Measurements from ENCODE around the gene PET100.

PET100 gene

DNA sequence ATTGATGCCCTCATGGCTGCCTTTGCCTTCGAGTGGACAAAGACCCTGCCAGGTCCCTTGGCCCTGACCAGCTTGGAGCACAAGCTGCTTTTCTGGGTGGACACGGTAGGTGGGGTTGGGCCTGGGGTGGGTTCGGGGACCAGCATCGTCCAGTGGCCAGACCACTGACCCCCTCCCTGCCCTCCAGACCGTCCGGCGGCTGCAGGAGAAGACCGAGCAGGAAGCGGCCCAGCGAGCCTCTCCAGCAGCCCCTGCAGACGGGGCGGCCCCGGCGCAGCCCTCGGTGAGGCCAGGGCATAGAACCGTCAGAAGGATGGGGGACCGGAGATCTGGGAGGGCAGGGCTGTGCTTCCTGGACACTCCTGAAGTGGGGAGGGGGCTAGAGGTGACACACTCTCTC, 23.3 kb upstream of the PET100 start:
- Mint-ChIP-seq H3K4me3 (no peak overlapping the region), H3K27me3 (peaks cover 23% of the 10 kb centered on the region), H3K36me3 (no peaks in the 10 kb centered on the region), H3K9me3 (no peaks in the 10 kb centered on the region), H3K4me1 (peaks cover 18% of the 10 kb centered on the region), H3K27ac (no peak overlapping the region)
- no peak for DNase-seq
- CTCF ChIA-PET = interaction anchor here (1.0 kb wide), 1 partner anchor 38 kb away, joined by 5 read pairs; no protein-coding TSS in a partner anchor

DNA sequence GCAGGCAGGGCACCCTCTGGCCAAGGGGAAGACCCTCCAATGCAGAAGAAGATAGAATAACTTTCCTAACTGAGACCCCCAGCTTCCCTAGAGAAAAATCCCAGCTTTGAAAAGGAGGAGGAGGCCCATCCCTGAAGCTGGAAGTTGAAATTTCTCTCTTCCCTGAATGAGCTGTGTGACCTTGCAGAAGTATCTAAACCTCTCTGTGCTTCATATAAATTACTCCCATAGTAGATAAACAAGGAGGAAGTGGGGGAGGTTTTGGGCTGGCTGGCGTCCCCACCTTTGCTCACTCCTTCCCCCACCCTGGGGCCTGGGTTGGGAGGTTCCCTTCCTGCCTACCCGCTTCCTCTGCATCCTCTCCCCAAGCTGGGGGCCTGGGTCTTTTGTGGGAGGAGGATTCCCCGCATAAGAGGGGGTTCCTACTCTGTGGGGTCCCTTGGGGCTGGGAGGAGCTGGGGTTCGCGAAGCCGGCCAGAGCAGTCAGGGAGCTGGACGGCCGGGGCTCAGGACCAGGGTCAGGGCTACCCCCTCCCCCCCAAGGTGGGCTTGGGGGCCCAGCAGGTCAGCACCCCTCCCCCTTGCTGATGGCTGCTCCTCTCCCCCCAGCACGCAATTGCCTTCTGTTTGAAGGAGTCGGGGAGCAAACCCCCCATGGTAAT, 22.2 kb upstream of the PET100 start:
- H3K9me3 Mint-ChIP-seq = no peaks in the 10 kb centered on the region
- CTCF ChIA-PET = no interaction called here
- peaks cover 23% of the 10 kb centered on the region for H3K27me3 Mint-ChIP-seq
- peaks cover 18% of the 10 kb centered on the region for H3K4me1 Mint-ChIP-seq
- no peak for DNase-seq
- no peak overlapping the region for H3K4me3 Mint-ChIP-seq
- H3K27ac Mint-ChIP-seq = no peak overlapping the region
- H3K36me3 Mint-ChIP-seq = no peaks in the 10 kb centered on the region

DNA sequence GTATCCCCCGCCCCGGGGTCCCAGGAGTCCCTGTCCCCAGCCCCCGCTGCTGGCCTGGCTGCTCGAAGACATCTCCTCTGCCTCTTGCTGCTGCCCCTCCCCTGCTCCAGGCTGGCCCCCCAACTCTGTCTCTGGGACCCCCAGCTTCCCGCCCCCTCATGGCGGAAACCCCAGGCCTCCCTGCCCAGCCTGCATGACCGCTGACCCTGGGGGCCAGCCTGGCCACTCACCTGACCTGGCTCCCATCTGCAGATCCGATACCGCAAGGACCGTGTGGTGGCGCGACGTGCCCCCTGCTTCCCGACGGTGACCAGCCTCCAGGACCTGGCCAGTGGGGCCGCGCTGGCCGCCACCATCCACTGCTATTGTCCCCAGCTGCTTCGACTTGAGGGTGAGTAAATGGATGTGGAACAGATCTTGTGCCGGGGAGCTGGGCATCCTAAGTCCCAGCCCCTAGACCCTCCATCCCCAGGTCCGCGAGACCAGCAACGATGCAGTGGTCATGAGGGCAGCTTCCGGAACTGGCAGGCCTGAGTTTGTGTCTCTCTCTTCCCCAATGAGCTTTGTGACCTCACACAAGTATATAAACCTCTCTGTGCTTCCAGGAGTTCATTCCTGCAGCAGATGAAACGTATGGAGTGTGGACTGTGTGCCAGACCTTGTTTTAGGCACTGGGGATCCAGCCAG, 21.6 kb upstream of the PET100 start:
- Mint-ChIP-seq H3K27me3 (peaks cover 23% of the 10 kb centered on the region), H3K36me3 (no peaks in the 10 kb centered on the region), H3K4me1 (peaks cover 18% of the 10 kb centered on the region), H3K4me3 (no peak overlapping the region), H3K27ac (no peak overlapping the region), H3K9me3 (no peaks in the 10 kb centered on the region)
- no peak for DNase-seq
- CTCF ChIA-PET = no interaction called here

DNA sequence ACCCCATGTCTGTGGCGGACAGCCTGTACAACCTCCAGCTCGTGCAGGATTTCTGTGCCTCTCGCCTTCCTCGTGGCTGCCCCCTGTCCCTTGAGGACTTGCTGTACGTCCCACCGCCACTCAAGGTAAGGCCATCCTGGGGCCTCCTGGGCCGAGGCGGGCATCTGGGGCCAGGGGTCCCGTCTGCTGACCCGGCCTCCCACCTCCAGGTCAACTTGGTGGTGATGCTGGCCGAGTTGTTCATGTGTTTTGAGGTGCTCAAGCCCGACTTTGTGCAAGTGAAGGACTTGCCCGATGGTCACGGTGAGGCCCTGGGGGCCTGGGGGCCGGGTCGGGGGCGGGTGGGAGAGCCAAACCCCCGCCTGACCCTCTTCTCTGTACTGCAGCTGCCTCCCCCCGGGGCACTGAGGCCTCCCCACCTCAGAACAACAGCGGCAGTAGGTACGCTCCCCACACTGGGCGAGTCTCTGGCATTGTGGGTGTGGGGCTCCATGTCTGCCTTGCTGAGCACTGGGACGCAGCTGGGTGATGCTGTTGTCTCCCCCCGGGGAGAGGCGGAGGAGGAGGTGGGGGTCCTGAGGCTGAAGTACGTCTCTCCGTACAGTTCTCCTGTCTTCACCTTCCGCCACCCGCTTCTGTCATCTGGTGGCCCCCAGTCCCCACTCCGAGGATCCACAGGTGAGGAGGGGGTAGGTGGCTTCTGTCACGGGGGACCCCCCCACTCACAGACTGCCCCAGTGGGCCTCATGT, 18.9 kb upstream of the PET100 start:
- CTCF ChIA-PET = no interaction called here
- H3K9me3 Mint-ChIP-seq = no peaks in the 10 kb centered on the region
- no peak for DNase-seq
- H3K27me3 Mint-ChIP-seq = peaks cover 1% of the 10 kb centered on the region
- H3K27ac Mint-ChIP-seq = no peak overlapping the region
- H3K4me1 Mint-ChIP-seq = peaks cover 16% of the 10 kb centered on the region
- no peak overlapping the region for H3K4me3 Mint-ChIP-seq
- H3K36me3 Mint-ChIP-seq = no peaks in the 10 kb centered on the region

DNA sequence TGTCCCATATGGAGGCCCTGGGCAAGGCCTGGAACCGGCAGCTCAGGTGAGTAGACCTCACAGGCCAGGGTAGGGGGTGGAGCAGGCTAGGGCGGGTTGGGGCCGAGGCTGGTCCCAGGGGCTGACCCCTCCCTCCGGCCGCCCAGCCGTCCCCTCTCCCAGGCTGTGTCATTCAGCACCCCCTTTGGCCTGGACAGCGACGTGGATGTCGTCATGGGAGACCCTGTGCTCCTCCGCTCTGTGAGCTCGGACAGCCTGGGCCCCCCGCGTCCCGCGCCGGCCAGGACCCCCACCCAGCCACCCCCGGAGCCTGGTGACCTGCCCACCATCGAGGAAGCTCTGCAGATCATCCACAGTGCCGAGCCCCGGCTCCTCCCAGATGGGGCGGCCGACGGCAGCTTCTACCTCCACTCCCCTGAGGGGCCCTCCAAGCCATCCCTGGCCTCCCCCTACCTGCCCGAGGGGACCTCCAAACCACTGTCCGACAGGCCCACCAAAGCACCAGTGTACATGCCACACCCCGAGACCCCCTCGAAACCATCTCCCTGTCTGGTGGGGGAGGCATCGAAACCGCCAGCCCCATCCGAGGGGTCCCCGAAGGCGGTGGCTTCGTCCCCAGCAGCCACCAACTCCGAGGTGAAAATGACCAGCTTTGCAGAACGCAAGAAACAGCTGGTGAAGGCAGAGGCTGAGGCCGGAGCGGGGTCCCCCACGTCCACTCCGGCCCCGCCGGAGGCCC, 17.9 kb upstream of the PET100 start:
- CTCF ChIA-PET = interaction anchor here (0.6 kb wide), 1 partner anchor 593 kb away, joined by 3 read pairs; no protein-coding TSS in a partner anchor
- H3K4me1 Mint-ChIP-seq = peaks cover 12% of the 10 kb centered on the region
- H3K27ac Mint-ChIP-seq = no peak overlapping the region
- H3K27me3 Mint-ChIP-seq = no peaks in the 10 kb centered on the region
- no peak overlapping the region for H3K4me3 Mint-ChIP-seq
- no peaks in the 10 kb centered on the region for H3K36me3 Mint-ChIP-seq
- no peak for DNase-seq
- no peaks in the 10 kb centered on the region for H3K9me3 Mint-ChIP-seq

DNA sequence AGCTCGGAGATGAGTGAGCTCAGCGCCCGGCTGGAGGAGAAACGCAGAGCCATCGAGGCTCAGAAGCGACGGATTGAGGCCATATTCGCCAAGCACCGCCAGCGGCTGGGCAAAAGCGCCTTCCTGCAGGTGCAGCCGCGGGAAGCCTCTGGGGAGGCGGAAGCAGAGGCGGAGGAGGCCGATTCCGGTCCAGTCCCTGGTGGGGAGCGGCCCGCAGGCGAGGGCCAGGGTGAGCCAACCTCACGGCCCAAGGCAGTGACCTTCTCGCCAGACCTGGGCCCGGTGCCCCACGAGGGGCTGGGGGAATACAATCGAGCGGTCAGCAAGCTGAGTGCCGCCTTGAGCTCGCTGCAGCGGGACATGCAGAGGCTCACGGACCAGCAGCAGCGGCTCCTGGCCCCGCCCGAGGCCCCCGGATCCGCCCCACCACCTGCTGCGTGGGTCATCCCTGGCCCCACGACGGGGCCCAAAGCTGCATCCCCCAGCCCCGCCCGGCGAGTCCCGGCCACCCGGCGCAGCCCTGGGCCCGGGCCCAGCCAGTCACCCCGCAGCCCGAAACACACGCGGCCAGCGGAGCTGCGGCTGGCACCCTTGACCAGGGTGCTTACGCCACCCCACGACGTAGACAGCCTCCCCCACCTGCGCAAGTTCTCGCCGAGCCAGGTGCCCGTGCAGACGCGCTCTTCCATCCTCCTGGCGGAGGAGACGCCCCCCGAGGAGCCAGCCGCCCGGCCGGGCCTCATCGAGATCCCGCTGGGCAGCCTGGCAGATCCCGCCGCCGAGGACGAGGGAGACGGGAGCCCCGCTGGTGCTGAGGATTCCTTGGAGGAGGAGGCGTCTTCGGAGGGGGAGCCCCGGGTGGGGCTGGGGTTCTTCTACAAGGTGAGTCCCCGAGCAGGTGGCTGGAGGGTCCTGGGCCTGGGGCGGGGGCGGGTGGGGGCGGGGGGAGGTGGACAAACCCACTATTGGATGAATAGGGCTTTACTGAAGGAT, 17.0 kb upstream of the PET100 start:
- Mint-ChIP-seq H3K4me3 (no peak overlapping the region), H3K36me3 (peaks cover 2% of the 10 kb centered on the region), H3K4me1 (peaks cover 5% of the 10 kb centered on the region), H3K27me3 (no peaks in the 10 kb centered on the region), H3K27ac (no peak overlapping the region), H3K9me3 (no peaks in the 10 kb centered on the region)
- CTCF ChIA-PET = interaction anchor here (0.6 kb wide), 1 partner anchor 592 kb away, joined by 3 read pairs; no protein-coding TSS in a partner anchor
- DNase-seq = no peak

DNA sequence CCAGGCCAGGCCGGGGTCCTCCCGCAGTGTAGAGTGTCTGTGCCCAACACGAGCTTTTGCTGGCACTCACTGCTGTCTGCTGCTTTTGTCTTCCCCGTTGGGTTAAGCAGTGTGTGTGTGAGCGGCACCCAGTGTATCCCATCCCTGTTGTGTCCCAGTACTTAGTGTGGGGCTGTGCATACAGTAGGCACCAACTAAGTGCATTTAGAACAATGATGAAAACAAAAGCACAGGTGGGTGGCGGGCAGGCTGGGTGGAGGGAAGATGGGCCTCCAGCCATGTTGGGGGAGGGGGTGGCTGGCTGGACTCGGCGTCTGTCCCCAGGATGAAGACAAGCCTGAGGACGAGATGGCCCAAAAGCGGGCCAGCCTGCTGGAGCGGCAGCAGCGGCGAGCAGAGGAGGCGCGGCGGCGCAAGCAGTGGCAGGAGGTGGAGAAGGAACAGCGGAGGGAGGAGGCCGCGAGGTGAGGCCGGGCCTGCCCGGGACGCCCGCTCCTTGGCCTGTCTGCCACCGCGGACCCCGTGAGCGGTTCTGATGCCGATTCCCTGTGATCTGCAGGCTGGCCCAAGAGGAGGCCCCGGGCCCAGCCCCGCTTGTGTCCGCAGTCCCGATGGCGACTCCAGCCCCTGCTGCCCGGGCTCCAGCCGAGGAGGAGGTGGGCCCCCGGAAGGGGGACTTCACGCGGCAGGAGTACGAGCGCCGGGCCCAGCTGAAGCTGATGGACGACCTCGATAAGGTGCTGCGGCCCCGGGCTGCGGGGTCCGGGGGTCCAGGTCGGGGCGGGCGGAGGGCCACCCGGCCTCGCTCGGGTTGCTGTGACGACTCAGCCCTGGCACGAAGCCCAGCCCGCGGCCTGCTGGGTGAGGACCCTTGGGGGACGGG, 14.5 kb upstream of the PET100 start:
- Mint-ChIP-seq H3K27ac (no peak overlapping the region), H3K36me3 (peaks cover 13% of the 10 kb centered on the region), H3K9me3 (no peaks in the 10 kb centered on the region), H3K4me1 (no peaks in the 10 kb centered on the region), H3K4me3 (no peak overlapping the region), H3K27me3 (no peaks in the 10 kb centered on the region)
- DNase-seq = no peak
- CTCF ChIA-PET = interaction anchor here (1.2 kb wide), 1 partner anchor 47 kb away, joined by 4 read pairs; no protein-coding TSS in a partner anchor

DNA sequence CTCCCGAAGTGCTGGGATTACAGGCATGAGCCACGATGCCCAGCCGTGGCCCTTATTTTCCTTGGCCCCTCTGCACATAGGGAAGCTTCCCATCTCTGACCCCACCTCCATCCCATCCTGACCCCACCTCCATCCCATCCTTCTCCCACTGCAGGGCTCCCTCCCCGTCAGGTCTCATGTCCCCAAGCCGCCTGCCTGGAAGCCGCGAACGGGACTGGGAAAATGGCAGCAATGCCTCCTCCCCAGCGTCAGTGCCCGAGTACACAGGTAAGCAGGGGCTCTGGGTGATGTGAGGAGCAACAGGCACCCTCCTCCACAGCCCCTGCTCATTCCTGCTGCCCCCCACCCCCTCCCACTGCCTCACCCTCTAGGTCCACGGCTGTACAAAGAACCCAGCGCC, 12.4 kb upstream of the PET100 start:
- CTCF ChIA-PET = no interaction called here
- peaks cover 23% of the 10 kb centered on the region for H3K36me3 Mint-ChIP-seq

DNA sequence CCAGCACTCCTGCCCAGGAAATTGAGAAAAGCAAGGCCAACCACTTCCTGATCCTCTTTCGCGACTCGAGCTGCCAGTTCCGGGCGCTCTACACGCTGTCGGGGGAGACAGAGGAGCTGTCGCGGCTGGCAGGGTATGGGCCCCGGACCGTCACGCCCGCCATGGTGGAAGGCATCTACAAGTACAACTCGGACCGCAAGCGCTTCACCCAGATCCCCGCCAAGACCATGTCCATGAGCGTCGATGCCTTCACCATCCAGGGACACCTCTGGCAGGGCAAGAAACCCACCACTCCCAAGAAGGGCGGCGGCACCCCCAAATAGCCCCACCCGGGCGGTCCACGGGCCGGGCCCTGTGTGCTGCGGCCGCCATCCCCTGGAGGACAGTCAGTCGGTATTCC, 11.9 kb upstream of the PET100 start:
- CTCF ChIA-PET = no interaction called here
- Mint-ChIP-seq H3K4me3 (no peak overlapping the region), H3K27ac (no peak overlapping the region), H3K36me3 (peaks cover 24% of the 10 kb centered on the region), H3K27me3 (no peaks in the 10 kb centered on the region), H3K4me1 (no peaks in the 10 kb centered on the region), H3K9me3 (no peaks in the 10 kb centered on the region)
- DNase-seq = no peak

More for the DNA sequence above, 12.4 kb upstream of the PET100 start:
- no peaks in the 10 kb centered on the region for H3K4me1 Mint-ChIP-seq
- H3K4me3 Mint-ChIP-seq = no peak overlapping the region
- no peak for DNase-seq
- H3K27ac Mint-ChIP-seq = no peak overlapping the region
- no peaks in the 10 kb centered on the region for H3K27me3 Mint-ChIP-seq
- no peaks in the 10 kb centered on the region for H3K9me3 Mint-ChIP-seq

DNA sequence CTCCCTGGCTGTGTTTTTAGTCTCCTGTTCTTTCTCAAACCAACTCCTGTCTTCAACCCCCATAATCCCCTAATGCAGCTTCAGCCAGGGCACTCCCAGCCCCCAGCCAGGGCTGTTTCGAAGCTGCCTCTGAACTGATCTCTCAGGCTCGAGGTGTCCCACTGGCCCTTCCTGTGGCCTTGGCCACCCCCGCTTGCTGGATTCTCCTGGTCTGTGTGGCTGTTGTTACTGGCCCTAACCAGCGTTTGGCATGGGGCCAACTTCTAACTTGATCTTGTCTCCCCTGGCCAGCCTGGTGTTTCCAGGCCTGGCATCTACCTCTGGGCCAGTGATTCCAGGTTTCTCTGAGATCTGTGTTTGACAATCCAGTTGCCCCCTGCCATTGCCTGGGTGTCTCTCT, 11.2 kb upstream of the PET100 start:
- no peak overlapping the region for H3K4me3 Mint-ChIP-seq
- peaks cover 29% of the 10 kb centered on the region for H3K36me3 Mint-ChIP-seq
- CTCF ChIA-PET = no interaction called here
- DNase-seq = no peak
- H3K4me1 Mint-ChIP-seq = no peaks in the 10 kb centered on the region
- peak overlapping the region; percentile 49 for H3K27ac Mint-ChIP-seq
- H3K9me3 Mint-ChIP-seq = no peaks in the 10 kb centered on the region
- H3K27me3 Mint-ChIP-seq = no peaks in the 10 kb centered on the region

DNA sequence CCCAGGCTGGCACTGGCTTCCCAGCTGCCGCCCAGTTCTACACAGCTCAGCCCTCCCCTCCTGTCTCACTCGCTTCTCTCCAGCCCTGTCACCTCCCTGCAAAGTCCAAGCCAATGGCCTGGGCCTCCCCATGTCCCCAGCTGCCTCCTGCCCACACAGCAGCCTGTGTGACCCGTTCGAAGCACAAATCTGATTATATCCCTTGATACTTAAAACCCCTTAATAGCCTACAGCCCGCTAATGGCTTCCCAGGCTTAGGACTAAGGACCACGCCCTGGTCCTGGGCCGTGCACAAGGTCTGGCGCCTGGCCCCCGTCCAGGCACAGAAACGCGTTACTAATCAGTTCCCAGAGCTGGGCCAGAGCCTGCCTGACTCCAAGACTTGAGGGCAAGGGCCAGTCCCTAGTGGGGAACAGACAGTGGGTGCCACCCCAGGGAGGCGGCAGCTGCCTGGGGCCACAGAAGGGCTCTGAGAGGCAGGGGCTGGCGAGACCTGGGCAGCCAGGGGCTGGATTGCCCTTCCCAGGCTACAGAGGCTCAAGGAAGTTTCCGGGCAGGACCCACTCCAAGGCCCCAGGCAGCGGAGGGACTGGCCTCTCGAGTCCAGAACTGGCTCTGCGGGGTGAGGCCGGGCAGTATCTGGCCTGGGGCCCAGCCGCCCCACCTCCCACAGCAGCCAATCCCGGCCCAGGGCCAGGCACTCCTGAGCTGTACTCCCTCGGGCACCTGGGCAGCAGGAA, 10.7 kb upstream of the PET100 start:
- DNase-seq = no peak
- H3K27ac Mint-ChIP-seq = no peak overlapping the region
- H3K36me3 Mint-ChIP-seq = peaks cover 29% of the 10 kb centered on the region
- CTCF ChIA-PET = no interaction called here
- H3K9me3 Mint-ChIP-seq = no peaks in the 10 kb centered on the region
- H3K27me3 Mint-ChIP-seq = no peaks in the 10 kb centered on the region
- H3K4me3 Mint-ChIP-seq = no peak overlapping the region
- no peaks in the 10 kb centered on the region for H3K4me1 Mint-ChIP-seq
